Measurements from ENCODE around the gene GPRC5C.

DNA sequence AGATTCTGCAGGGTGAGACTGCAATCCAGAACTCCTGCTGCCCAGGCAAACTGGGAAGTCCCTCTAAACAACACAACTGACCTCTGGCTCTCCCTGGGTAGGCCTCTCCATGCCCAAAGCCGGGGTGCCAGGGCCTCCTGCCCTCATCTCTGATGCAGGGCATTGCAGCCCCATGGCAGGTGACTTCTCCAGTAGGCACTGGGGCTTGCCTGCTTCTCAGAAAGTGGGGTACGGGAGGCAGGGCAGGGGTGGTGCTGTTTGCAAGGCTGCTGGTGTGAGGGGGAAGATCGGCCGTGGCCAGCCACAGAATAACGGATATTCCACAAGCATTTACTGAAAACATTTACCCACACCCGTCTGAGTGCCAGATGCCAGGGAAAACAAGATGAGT, 4.1 kb upstream of the GPRC5C start:
- TF ChIP-seq, protein P1, sequence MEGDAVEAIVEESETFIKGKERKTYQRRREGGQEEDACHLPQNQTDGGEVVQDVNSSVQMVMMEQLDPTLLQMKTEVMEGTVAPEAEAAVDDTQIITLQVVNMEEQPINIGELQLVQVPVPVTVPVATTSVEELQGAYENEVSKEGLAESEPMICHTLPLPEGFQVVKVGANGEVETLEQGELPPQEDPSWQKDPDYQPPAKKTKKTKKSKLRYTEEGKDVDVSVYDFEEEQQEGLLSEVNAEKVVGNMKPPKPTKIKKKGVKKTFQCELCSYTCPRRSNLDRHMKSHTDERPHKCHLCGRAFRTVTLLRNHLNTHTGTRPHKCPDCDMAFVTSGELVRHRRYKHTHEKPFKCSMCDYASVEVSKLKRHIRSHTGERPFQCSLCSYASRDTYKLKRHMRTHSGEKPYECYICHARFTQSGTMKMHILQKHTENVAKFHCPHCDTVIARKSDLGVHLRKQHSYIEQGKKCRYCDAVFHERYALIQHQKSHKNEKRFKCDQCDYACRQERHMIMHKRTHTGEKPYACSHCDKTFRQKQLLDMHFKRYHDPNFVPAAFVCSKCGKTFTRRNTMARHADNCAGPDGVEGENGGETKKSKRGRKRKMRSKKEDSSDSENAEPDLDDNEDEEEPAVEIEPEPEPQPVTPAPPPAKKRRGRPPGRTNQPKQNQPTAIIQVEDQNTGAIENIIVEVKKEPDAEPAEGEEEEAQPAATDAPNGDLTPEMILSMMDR (IDR thresholded peaks at IDR 0.05) = no peak
- no peak for TF ChIP-seq POLR2A (IDR thresholded peaks at IDR 0.05)
